OCI-LY7 (cell line): ENCODE results near the gene RAB13.

ENCODE experiments used
- CTCF ChIP-seq: fragments of 200-600 bp; sonication (generic); conservative IDR thresholded peaks from 2 replicates; pipeline ENCODE4 v1.5.1; 2014; ENCODE audit warnings: mild to moderate bottlenecking, antibody characterized with exemption, low read length, moderate library complexity, mixed read lengths
- EZH2phosphoT487 ChIP-seq: fragments of 200-600 bp; sonication (generic); IDR thresholded peaks from 2 replicates; pipeline ENCODE4 v1.6.1; 2018; ENCODE audit warnings: low read depth, borderline replicate concordance, mild to moderate bottlenecking, mixed run types, antibody characterized with exemption, low read length, moderate library complexity, mixed read lengths

- no peak for TF ChIP-seq CTCF
- TF ChIP-seq EZH2phosphoT487 = no peak
These were observed 41.4 kb downstream of the RAB13 start for GRCh38 chr1:153944827-153945117.
